ENCODE measurements around the gene RASSF4.

The RASSF4 gene

DNA sequence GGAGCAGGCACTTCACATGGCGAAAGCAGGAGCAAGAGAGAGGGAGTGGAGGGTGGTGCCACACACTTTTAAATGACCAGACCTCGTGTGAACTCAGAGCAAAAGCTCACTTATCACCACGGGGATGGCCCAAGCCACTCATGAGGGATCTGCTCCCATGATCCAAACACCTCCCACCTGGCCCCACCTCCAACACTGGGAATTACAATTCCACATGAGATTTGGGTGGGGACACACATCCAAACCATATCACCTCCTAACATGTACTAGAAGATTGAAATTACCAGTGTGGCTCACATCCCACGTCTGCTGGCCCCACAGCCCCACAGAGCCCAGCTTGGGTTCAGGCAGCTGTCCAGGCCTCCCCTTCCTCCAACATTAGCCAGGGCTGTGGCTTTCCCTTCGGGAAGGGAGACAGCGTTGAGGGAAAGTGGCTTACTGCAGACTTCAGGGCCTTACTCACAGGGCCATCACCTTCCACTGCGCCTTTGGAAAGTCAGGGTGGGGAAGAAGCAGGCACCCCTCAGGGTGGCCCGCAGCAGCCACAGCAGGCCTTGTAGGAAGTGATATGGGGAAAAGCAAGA, 11.3 kb downstream of the RASSF4 start:
- H3K27me3 ChIP-seq (ENCODE audit: control insufficient read depth, insufficient read depth, low read length) = no peaks in the 10 kb centered on the region
- H3K9me3 ChIP-seq (ENCODE audit: control insufficient read depth, insufficient read depth, low read length) = no peaks in the 10 kb centered on the region
- peaks cover 10% of the 10 kb centered on the region for H3K4me1 ChIP-seq (ENCODE audit: control insufficient read depth, insufficient read depth, low read length)
- no peak overlapping the region for H3K4me3 ChIP-seq (ENCODE audit: low read length)
- DNase-seq (ENCODE audit: low read depth, low spot score) = no peak
- H3K36me3 ChIP-seq (ENCODE audit: control insufficient read depth, insufficient read depth, low read length) = no peaks in the 10 kb centered on the region
- H3K27ac ChIP-seq (ENCODE audit: low read length) = no peak overlapping the region
- WGBS (ENCODE audit: insufficient coverage, insufficient read length) = no CpG with 5 or more reads among the region's 8 CpGs

DNA sequence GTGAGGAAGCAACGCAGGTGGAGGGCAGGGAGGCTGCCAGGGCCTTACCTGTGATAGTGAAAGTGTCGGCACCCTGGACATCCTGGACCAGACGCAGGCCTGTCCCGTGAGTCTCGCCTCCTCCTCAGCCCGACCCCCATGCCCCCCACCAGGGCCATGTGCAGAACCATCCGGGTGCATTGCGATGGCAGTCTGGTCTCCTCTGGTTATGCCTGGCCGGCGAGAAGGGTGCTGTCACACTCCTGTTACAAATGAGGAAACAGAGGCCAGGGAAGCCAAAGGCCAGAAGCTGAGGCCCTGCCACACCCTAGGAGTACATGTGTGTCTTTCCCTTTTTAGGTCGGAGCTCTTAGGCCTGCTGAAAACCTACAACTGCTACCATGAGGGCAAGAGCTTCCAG, 11.8 kb downstream of the RASSF4 start:
- H3K4me1 ChIP-seq (ENCODE audit: control insufficient read depth, insufficient read depth, low read length) = peaks cover 10% of the 10 kb centered on the region
- no peaks in the 10 kb centered on the region for H3K36me3 ChIP-seq (ENCODE audit: control insufficient read depth, insufficient read depth, low read length)
- H3K27ac ChIP-seq (ENCODE audit: low read length) = no peak overlapping the region
- H3K9me3 ChIP-seq (ENCODE audit: control insufficient read depth, insufficient read depth, low read length) = no peaks in the 10 kb centered on the region
- no peak overlapping the region for H3K4me3 ChIP-seq (ENCODE audit: low read length)
- no CpG with 5 or more reads among the region's 11 CpGs for WGBS (ENCODE audit: insufficient coverage, insufficient read length)
- no peak for DNase-seq (ENCODE audit: low read depth, low spot score)
- H3K27me3 ChIP-seq (ENCODE audit: control insufficient read depth, insufficient read depth, low read length) = no peaks in the 10 kb centered on the region

DNA sequence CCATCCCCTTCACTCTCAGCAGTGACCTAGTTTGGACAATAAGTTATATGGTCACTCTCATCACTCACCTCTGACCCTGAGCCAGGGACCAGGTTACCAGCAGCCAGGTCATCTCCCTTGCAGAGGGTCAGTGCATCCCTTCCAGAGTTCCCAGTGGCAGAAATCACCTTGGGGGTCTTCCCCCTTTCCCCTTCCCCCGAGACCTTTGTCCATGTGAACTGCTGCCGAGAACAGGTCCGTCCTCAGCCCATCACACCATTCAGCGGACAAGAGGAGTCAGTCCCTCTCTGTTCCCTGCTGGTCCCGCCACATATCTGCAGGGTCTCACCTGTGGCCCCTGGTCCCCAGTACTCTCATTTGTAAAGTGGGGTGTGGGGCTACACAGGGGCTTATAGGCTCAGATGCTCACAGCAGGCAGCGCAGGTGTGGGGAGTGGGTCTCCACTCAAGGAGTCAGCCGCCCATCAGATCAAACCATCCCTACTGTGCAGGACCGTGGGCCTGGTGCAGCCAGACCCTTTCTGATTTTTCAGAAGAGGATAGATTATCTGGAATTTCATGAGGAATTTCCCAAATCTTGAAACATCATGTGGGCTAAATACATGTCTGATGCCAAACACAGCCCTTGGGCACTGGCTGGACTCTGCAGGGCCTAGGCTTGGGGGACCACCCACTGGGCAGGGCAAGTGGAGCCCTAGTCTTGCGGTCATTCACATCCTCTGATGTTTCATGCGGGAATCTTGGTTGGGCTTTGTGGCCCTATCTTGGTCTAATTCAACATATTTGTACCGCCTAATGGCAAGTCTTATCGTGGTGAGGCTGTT, 12.5 kb downstream of the RASSF4 start:
- no peaks in the 10 kb centered on the region for H3K36me3 ChIP-seq (ENCODE audit: control insufficient read depth, insufficient read depth, low read length)
- no peaks in the 10 kb centered on the region for H3K27me3 ChIP-seq (ENCODE audit: control insufficient read depth, insufficient read depth, low read length)
- no peak overlapping the region for H3K4me3 ChIP-seq (ENCODE audit: low read length)
- H3K4me1 ChIP-seq (ENCODE audit: control insufficient read depth, insufficient read depth, low read length) = peaks cover 10% of the 10 kb centered on the region
- no peak overlapping the region for H3K27ac ChIP-seq (ENCODE audit: low read length)
- DNase-seq (ENCODE audit: low read depth, low spot score) = no peak
- H3K9me3 ChIP-seq (ENCODE audit: control insufficient read depth, insufficient read depth, low read length) = no peaks in the 10 kb centered on the region
- no CpG with 5 or more reads among the region's 12 CpGs for WGBS (ENCODE audit: insufficient coverage, insufficient read length)

DNA sequence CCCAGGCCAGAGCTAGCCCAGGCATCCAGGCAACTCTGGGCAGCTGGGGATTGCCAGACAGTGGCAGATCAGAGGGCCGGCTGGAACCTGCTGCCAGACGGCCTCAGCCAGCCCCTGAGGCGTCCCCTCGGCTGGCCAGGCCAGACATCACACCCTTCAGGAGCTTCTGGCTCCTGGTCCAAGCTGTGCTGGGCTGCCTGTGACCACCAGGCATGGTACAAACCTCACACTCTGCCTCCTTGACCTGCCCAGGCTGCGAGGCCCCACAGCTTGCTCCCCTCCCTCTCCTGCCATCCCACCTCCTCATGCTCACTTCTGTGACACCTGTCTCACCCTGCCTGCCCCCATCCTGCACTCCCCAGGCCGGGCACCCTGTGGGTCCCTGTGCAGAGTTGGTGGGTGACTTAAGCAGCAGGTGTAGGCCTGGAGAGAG, 13.3 kb downstream of the RASSF4 start:
- Histone ChIP-seq H3K4me1 (ENCODE audit: control insufficient read depth, insufficient read depth, low read length) (peaks cover 10% of the 10 kb centered on the region), H3K27ac (ENCODE audit: low read length) (no peak overlapping the region)
- WGBS (ENCODE audit: insufficient coverage, insufficient read length) = no CpG with 5 or more reads among the region's 6 CpGs

DNA sequence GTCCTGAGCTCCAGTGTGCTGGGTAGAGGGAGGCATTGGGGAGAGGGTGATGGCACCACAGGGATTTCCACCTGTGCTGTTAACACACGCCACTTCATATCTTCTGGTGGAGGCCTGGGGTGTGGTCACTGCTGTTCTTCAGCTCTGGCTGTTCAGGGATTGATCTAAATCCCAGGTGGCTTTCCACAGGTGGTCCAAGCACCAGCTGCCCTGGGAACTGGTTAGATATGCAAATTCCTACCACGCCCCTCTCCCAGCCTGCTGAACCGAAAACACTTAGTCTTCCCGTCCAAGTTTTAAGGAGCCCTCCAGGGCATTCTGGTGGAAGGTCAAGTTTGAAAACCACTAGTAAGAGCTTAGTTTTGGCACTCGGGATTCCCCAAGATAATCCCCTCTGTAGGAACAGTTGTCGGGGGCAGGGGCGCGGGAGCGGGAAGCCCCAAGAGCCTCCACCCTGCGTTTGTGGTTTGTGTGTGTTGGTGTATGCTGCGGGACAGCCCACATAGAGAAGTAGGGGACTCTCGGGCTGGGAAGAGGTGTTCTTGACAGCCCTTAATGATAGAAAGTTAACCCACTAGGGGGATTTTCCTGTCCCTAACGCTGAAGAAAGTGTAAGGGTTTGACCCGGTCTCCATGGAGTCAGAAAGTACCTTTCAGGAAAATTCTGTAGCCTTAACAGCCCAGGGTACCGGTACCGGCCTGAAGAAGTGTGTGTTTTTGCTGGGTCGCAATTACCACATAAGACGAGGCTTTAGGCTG, 13.9 kb downstream of the RASSF4 start:
- no peak for DNase-seq (ENCODE audit: low read depth, low spot score)
- Histone ChIP-seq H3K4me1 (ENCODE audit: control insufficient read depth, insufficient read depth, low read length) (peaks cover 10% of the 10 kb centered on the region), H3K36me3 (ENCODE audit: control insufficient read depth, insufficient read depth, low read length) (no peaks in the 10 kb centered on the region), H3K27me3 (ENCODE audit: control insufficient read depth, insufficient read depth, low read length) (no peaks in the 10 kb centered on the region), H3K4me3 (ENCODE audit: low read length) (no peak overlapping the region), H3K9me3 (ENCODE audit: control insufficient read depth, insufficient read depth, low read length) (no peaks in the 10 kb centered on the region), H3K27ac (ENCODE audit: low read length) (no peak overlapping the region)
- WGBS (ENCODE audit: insufficient coverage, insufficient read length) = no CpG with 5 or more reads among the region's 18 CpGs

More for the DNA sequence above, 13.3 kb downstream of the RASSF4 start:
- no peaks in the 10 kb centered on the region for H3K27me3 ChIP-seq (ENCODE audit: control insufficient read depth, insufficient read depth, low read length)
- no peak for DNase-seq (ENCODE audit: low read depth, low spot score)
- H3K36me3 ChIP-seq (ENCODE audit: control insufficient read depth, insufficient read depth, low read length) = no peaks in the 10 kb centered on the region
- no peaks in the 10 kb centered on the region for H3K9me3 ChIP-seq (ENCODE audit: control insufficient read depth, insufficient read depth, low read length)
- no peak overlapping the region for H3K4me3 ChIP-seq (ENCODE audit: low read length)

DNA sequence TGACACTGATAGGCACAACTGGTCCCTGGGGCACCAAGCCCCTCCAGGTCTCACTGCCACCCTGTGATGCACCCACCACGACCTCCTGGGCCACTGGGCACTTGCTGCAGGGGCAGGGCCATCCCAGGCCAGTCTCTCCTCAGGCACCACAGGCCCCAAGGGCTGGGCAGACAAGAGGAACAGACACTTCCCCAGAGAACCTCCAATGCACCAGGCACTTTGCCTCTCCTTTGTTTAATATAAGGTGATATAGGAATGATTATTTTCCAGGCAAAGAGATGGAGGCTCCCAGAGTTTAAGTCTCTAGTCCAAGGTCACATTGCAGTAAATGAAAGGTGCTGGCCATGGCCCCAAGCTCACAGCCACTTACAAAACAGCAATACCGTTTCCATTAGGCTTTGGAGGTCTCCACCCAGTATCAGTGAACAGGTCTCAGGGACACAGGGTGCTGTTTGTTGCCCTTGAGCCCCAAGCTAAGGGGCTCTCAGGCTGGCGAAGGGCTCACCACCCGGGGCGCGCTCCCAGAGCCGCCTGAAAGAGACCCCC, 14.6 kb downstream of the RASSF4 start:
- Histone ChIP-seq H3K36me3 (ENCODE audit: control insufficient read depth, insufficient read depth, low read length) (no peaks in the 10 kb centered on the region), H3K27me3 (ENCODE audit: control insufficient read depth, insufficient read depth, low read length) (no peaks in the 10 kb centered on the region), H3K4me3 (ENCODE audit: low read length) (peak overlapping the region; percentile 26; the same call in 1 of the 2 replicates), H3K4me1 (ENCODE audit: control insufficient read depth, insufficient read depth, low read length) (peaks cover 11% of the 10 kb centered on the region), H3K27ac (ENCODE audit: low read length) (no peak overlapping the region), H3K9me3 (ENCODE audit: control insufficient read depth, insufficient read depth, low read length) (no peaks in the 10 kb centered on the region)
- no CpG with 5 or more reads among the region's 7 CpGs for WGBS (ENCODE audit: insufficient coverage, insufficient read length)
- no peak for DNase-seq (ENCODE audit: low read depth, low spot score)

DNA sequence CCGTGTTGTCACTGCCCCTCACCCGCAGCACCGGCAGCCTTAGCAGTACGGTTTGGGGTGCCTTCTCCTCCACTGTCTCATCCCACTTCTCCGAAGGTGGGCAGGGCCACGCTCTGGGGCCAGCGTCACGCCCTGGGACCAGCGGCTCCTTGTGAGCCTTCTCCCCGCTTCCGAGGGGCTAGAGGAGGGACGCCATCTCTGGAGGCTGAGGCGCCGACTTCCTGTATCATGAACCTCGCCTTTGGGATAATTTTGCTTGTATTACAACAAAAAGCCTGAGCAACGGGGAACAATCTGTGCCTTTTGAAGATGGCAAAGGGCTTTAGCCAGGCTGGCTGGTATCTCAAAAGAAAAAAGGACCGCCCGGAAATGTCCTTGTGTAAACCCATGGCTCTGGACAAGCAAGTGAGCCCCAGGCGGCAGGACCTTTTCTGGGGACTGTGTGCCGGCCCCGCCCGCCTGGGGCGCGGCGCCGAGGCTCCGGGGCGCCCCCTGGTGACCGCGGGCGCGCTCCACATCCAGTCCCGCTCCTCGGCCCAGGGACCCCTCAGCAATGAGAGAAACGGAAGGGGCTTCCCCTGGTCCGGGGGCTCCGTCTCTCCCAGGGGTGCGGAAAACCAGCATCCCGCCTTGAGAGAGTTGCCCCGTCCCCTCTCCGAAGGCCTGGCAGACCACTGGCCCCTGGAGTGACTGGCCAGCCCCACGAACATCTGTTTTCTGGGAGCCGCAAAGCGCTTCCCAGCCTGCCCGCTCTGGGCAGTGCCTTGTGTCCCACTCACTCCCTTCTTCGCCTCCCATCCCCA, 15.2 kb downstream of the RASSF4 start:
- H3K9me3 ChIP-seq (ENCODE audit: control insufficient read depth, insufficient read depth, low read length) = no peaks in the 10 kb centered on the region
- no peak for DNase-seq (ENCODE audit: low read depth, low spot score)
- H3K27ac ChIP-seq (ENCODE audit: low read length) = no peak overlapping the region
- no peaks in the 10 kb centered on the region for H3K27me3 ChIP-seq (ENCODE audit: control insufficient read depth, insufficient read depth, low read length)
- H3K4me3 ChIP-seq (ENCODE audit: low read length) = peak overlapping the region; percentile 32; the same call in 1 of the 2 replicates
- no peaks in the 10 kb centered on the region for H3K36me3 ChIP-seq (ENCODE audit: control insufficient read depth, insufficient read depth, low read length)
- no CpG with 5 or more reads among the region's 46 CpGs for WGBS (ENCODE audit: insufficient coverage, insufficient read length)
- H3K4me1 ChIP-seq (ENCODE audit: control insufficient read depth, insufficient read depth, low read length) = peaks cover 15% of the 10 kb centered on the region

DNA sequence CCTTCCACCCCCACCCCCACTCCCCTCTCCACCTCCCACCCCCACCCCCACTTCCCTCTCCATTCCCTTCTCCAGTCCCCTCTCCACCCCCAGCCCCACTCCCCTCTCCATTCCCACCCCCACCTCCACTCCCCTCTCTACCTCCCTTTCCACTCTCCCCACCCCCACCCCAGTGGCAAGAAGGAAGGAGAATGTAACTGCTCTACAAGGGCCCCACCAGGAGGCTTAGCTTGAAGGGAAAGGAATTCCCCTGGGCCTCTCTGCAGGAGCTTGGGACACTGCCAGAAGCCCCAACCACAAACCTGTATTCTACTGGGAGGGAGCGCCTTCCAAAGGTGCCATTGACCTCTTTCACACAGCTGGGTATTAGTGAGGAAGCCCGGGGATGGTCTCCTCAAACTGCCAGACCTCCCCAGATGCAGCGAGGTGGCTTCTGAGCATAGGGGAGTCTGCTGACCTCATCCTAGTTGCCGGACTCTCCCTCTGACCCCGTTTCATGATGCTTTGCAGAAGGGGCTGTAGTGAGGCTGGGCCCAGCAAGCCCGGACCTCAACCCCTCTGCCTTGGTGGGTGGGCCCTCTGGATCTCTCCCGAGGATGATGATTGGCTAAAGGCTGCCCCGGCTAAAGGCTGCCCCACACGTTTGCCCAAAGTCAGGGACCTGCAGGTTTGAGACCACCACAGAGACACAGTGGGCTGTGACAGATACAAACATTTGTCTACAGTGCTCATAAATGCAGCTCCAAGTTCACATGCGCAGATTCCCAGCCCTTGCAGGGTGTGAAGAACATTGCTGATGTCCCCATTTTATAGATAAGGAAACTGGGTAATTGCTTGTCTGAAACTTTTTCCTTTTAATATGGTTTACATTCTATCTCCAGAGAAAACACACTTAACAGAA, 16.1 kb downstream of the RASSF4 start:
- WGBS (ENCODE audit: insufficient coverage, insufficient read length) = no CpG with 5 or more reads among the region's 10 CpGs
- no peak for DNase-seq (ENCODE audit: low read depth, low spot score)
- H3K4me1 ChIP-seq (ENCODE audit: control insufficient read depth, insufficient read depth, low read length) = peaks cover 21% of the 10 kb centered on the region

More for the DNA sequence above, 16.1 kb downstream of the RASSF4 start:
- Histone ChIP-seq H3K4me3 (ENCODE audit: low read length) (no peak overlapping the region; the same call in 1 of the 2 replicates), H3K27ac (ENCODE audit: low read length) (no peak overlapping the region), H3K36me3 (ENCODE audit: control insufficient read depth, insufficient read depth, low read length) (no peaks in the 10 kb centered on the region), H3K9me3 (ENCODE audit: control insufficient read depth, insufficient read depth, low read length) (no peaks in the 10 kb centered on the region), H3K27me3 (ENCODE audit: control insufficient read depth, insufficient read depth, low read length) (no peaks in the 10 kb centered on the region)
